Stimulated activated CD4-positive, alpha-beta T cell treated with anti-CD3 and anti-CD28 coated beads, TNF-alpha, amount 100 ng/mL, for 48 hours (primary cell): ENCODE measurements around the gene VASN.
"Not testable (repeated sequence)": the region's sequence is repeated elsewhere in the genome, so short reads cannot be mapped to it uniquely, and the experiment has no call there.

Source experiments
- DNase-seq, 3 donors: peaks; one replicate each; pipeline ENCODE4 v3.0.0-alpha.2; 2020; ENCODE audit warnings: low read depth in 3 of 3

Gene VASN

DNA sequence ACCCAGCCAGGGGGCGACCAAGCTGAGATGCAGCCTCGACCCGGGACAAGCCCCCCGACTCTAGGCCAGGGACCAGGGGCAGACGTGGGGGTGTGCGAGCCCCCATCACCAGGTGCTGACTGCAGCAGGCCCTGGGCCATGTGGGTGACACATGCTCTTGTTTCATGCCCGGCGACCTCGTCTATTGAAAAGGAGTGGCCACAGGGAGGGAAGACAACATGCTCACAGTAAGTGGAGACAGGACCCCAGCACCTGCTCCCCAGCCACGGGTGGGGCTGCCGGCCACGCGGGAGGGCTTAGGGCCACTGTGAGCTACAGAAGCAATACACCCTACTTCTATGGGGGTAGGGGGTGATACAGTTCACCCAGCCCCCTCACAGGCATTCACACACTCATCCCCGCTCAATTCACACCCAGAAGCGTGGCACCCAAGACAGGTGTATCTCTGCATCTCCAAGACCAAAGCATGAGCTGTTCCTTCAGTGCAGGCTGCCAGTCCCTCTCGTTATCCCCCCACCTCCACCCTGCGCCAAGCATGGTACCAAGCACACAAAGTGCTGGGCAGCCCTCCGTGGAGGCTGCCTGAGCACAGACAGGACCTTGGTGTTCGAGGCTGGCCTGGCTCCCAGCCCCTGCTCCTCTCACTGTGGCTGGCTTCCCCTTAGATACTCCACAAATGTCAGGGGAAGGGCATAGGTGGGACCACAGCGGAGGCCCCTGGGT, 13.6 kb downstream of the VASN start:
- DNase-seq: no peak

DNA sequence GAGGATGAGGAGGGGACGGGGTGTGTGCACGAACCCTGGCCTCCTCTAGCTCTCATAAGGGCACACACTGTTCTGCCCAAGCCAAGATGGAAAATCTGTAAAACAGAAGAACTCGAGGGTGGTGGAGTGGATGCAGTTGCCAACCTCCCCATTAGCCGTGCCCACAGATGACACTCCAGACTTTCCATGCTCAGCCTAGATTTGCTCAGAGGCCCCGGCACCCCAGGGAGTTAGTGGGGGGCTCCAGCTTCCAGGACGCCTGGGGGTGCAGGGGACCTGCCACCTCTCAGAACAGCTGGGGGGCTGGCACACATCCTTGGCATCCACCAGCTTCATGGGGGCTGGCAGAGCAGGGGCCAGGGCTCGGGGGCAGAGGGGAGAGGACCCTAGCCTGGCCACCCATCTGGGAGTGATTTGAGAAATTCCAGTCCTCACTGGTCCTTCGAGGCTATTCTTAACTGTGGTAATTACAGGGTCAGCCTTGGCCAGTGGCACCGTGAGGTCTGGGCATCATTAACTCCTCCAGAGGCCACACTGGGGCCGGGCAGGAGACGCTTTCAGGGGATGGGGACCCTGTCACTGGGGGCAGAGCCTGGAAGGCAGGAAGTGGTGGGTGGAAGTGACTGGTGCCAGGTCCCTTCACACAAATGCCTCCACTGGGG, 14.3 kb downstream of the VASN start:
- DNase-seq: no peak

DNA sequence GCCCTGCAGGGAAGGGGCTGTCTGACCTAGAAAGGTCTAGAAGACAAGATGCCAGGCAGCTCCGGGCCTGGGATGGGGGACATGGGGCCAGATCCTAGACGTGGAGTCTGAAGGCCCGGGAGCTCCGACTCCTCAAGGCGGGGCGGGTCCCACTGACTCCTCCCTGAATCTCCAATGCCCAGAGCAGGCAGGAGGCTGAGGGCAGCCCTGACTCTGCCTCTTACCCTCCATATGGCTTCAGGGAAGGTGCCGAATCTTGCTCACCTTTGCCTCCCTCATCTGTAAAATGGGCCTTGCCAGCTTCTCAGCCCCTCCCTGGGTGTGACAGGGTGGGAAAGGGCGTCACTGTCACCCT, 14.8 kb downstream of the VASN start:
- DNase-seq: no peak

DNA sequence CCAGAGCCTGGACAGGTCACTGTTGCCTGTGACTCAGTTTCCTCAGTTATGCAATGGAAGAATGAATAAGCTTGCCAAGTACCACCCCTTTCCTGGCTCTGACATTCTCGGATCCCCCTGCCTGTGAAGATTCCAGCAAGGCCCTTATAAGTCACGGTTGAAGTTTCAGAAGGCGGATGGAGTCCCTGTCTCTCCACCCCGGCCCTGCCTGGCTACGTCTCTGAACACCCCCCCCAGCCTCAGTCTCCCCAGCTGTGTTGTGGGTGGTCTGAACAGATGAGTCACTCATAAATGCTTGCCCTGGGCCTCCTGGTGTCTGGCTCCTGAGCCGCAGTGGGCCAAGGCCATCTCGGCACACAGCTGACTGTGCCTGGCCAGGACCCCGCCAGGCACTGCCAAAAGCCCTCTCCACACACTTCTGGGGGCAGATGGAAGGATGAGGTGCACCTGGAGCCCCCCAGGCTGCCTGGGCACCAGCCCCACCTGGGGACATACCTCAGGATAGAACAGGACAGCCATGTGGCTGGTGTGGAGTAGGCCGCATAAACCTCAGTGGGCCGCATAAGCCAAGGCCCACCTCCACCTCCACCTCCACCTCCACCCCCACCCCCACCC, 15.4 kb downstream of the VASN start:
- DNase-seq: no peak

DNA sequence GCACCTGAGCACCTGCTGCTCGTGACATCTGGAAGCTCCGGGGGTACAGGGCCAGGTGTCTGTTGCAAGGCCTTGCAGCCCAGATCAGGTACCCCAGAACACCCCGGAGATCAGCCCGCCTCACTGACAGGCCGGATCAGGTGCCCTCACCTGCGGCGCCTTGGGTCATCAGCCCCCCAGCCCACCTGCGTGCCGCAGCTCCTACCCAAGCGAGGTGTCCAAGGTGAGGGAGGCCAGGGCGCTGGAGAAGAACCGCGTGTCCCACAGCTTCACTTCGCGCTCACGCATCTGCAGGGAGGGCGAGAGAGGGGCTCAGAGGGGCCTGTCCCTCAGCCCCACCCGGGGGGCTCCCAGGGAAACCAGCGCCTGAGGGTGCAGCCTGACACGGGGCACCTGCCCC, 16.1 kb downstream of the VASN start:
- no peak for DNase-seq

DNA sequence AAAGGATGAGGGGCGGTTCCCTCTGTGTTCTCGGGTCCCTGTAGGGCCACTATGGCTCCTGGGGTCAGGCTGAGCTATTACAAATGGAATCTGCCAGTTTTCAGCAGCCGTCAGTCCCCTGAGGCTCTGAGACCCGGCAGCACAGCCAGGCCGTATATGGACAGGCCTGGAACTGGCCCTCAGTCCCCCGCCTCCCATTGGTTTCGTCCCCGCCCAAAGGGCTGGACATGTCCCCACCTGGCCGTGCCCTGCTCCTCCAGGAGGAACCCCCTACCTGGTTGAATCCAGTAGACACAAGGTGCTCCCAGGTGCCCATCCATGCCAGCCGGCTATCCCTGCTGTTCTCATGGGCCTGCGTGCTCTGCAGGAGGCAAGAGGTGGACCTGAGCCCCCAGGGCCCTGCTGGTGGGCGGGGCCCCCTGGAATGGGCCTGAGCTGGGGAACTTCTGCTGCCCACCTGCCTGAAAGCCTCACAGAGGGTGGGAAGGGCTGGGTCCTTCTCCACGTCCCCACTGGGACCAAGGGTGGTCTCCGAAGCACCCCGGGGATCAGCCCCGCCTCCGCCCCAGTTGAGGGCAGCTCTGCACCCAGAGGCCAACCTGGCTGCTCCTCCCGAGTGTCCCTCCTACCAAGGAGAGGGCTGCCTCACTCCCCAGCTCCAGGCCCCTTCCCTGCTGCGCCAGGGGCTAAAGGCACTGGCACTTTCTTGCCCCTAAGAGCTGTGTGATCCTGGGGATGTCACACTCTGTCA, 16.8 kb downstream of the VASN start:
- no peak for DNase-seq

DNA sequence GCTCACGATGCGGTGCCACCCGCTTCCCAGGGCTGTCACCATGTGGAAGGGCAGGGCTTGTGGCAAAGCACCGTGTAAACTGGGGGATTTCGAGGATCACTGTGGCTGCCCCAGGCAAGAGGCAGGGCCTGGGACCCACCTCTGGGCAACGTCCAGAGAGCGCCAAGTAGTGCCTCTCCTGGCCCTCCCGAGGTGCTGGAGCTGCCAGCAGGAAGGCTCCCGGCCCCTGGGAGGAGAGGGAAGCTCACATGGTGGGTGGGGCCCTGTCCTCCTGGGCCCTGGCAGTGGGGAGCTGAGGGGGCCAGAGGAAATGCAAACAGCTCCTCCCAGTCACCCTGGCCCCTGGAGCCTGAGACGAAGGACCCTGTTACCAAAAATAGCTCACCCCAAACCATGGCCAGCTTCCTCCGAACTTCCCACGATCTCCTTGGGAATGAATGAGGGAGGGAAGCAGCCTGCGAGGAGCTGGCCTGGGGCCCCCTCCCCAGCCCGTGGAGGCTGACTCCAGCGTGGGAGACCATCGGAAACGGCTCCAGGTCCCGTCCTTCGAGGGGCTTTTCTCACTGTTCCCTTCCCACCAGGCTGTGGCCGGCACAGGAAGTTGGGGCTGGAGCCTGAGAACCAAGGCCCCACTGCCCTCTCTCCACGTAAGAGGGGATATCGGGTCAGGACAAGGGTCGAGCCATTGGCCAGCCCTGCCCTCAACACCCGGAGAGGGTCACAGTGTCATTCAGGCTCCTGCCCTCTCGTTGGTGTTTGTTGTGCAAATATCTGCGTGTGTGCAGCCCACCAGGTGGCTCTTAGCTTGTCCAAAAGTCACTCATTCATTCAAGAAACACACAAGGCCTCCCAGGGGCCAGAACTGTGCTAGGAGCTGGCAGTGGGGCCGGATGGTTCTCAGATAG, 17.7 kb downstream of the VASN start:
- no peak for DNase-seq

DNA sequence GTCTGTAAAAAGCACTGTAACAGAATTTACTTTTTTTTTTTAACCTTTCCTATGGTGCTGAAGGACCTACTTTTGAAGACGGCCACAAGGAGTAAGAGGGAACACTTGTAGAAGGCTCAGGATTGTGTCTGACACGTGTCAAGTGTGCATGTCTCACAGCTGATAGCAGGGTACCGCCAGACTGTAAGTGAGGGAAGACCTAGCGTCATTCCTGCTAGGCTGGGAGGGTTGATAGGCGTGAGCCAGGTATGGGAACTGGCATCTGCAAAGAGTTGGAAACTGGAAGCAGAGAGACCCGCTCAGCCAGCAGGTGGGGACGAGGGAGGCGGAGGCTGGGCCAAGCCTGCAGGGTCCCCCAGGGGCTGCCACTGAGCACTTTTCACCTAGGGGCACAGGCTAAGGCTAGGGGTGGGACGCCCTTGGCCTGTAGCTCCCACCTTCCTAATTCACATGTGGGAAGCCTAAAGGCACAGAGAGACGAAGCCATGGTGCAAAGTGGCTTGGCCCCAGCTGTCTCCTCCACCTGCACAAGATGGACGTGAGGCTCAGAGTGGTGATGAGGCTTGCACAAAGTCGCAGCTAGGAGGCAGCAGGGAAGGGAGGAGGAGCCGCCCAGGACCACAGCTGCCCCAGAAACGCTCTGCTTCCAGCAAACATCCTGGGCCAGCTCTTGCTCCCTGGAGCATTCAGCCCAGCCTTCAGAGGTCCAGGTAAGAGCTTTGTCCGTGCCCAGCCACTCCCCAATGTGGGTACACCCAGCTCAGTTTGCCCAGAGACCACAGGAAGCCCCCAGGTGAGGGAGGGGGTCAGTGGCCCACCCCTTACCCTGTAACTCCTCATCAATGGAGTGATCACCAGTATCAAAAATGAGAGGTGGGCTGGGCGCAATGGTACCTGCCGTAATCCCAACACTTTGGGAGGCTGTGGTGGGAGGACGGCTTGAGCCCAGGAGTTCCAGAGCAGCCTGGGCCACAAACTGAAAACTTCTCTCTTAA, 18.9 kb downstream of the VASN start:
- DNase-seq: no peak

DNA sequence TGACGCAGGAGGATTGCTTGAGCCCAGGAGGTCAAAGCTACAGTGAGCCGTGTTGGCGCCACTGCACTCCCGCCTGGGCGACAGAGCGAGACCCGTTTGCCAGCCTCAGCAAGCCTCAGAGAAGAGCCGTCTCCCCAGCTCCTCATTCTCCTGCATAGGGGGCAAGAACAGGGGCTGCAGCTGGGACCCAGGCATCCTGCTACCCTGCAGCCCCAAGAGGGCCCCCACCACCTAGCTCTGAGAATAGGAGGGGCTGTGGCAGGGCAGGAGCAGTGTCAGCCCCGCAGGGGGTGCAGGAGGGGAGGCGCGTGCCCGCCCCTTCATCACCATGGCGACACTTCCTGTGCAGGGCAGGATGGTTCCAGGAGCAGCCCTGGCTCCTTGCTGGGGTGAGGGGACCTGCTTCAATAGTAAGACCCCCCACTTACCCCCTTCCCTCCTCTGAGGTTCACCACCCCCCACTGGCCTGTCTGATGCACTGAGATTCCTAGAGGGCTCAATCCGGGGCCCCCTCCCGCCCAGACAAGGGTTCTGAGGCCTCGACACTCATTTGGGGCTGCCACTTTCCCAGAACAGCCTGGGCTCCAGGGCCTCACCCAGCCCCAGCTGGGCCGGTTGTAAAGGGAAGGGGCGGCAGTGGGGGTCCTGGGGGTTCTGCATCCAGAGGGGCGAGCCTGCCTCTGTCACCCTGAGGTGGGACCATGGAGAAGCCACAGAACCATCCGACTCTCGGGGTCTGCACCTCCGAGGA, 20.2 kb downstream of the VASN start:
- no peak for DNase-seq

DNA sequence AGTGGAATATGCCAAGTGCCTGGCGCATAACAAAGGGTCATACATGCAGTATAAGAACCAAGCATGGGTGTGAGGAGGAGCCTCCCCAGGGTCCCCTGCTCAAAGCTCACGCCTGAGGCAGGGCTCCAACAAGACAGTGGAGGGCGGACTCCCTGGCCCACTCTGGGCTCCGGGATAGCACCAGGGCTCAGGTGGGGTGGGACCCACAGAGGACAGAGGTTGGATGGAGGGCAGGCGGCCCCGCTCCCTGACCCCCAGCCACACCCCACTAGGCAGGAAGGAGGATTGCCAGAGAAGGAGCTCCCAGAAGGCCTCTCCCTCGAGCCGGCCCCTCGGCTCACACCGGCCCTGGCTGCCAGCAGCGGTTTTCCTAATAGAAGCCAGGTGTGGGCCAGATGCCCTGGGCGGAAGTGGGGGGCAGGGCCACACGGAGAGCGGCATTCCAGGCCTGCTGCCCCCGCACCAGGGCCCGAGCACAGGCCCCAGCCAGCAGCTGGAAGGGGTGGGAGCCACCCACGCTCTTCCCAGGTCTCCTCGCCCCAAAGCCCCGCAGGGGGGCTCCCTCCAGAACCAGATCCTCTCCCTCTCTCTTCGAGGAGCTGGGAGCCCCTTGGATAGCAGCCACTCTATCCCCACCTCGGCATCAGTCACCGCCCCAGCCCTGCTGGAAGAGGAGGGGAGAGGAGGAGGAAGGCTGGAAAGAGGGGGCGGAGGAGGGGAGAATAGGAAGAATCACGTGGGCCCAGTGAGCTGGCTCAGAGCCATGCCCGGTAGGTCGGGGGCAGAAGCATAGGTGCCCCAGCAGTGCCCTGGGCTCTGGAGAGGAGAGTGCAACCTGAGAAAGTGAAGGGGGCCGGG, 21.0 kb downstream of the VASN start:
- DNase-seq: no peak

DNA sequence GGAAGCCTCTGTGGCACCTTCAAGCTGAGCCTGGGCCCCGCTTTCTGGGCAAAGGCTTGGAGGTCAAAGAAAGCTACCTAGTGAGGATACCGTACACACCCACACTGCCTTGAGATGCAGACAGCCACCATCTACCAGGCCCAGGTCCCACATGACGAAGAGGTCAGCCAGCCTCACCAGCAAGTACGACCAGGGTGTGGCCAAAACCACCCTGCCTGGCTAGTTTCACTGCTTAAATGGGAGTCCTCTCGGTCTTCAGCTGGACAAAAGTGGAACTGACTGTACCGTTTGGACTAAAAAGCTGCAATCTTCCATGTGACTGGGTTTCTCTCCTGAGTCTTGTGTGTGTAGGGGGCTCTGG, 21.6 kb downstream of the VASN start:
- no peak for DNase-seq

DNA sequence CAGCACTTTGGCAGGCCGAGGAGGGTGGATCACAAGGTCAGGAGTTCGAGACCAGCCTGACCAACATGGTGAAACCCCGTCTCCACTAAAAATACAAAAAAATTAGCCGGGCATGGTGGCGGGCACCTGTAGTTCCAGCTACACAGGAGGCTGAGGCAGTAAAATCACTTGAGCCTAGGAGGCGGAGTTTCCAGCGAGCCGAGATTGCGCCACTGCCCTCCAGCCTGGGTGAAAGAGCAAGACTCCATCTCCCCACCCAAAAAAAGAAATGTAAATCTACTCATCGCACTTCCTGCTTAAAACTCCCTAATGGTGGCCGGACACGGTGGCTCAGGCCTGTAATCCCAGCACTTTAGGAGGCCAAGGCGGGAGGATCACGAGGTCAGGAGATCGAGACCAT, 22.2 kb downstream of the VASN start:
- not testable (repeated sequence) for DNase-seq

DNA sequence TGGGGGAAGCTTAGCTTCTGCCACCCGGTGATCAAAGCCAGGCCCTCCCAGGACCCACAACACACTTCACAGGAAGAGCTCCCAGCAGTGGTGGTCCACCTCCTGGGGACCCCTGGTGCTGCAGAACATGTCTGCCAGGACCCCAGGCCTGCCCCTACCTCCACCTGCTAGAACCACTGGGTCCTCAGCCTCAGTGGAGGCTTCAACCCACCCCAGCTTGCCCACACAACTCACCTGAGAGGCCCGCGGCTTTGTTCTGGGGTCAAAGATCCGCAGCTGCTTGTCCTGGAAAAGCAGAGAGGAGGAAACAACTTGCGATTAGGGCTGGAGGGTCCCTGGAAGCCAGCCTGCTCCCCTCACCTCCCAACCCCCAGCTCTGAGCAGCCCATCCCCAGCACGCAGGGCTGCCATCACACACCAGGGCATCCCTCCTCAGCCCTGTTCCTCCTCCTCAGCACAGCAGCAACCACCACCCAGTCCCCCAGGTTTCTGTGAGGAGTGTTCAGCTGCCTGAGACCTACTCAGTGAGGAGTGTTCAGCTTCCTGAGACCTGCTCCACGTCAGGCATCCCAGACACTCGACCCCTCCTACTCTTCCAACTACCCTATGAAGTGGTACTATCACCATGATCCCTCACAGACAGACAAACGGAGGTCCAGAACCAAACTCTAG, 23.5 kb downstream of the VASN start:
- DNase-seq: no peak

DNA sequence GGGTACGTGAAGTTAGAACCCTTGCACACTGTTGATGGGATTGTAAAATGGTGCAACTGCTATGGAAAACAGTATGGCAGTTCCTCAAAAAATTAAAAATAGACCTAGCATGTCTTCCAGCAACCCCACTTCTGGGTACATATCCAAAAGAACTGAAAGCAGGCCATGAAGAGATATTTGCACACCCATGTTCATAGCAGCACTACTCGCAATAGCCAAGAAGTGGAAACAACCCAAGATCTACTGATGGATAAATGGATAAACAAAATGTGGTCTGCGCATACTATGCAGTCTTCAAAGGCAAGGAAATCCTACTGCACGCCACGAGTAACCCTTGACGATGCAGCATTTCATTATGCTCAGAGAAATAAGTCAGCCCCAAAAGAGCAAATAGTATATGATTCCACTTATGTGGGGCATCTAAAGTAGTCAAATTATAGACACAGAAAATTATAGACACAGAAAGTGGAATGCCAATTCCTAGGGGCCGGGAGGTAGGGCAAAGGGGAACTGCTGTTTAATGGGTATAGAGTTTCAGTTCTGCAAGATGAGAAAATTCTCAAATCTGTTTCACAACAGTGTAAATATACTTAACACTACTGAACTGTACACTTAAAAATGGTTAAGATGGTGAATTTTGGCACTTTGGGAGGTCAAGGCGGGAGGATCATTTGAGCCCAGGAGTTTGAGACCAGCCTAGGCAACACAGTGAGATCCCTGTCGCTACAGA, 27.5 kb downstream of the VASN start:
- DNase-seq: no peak

DNA sequence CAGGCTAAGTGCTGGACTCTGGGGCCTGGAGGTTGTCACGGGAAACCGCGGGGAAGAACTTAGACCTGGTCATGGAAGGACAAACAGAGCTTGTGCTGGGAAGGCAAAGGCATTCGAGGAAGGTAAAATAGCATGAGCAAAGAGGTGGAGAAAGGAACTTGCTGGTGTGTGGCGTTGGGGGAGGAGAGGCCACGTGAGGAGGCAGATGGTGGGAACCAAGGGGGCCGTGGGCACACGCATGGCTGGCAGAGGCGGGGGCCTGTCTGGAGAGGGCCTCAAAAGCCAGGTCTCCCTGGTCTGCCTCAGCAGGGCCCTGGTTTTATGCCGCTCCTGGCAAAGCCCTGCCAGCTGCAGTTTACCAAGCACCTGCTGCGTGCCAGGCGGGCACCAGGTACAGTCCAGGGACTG, 29.4 kb downstream of the VASN start:
- no peak for DNase-seq

DNA sequence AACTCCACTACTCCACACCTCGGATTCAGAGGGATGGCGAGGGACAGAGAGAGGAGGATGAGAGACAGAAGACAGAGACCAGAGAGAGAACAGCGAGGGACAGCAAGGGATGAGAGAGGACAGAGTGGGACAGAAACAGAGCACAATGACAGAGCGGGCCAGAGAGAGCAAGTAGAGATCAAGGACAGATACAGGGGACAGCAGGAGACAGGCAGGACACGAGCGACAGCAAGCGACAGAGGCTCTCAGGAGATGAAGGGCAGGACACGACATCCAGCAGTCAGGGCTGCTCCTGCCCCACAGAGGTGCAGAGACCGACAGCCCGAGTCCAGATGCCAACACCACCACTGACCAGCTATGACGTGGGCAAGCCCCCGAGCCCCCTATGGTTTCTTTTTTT, 29.9 kb downstream of the VASN start:
- DNase-seq: no peak

DNA sequence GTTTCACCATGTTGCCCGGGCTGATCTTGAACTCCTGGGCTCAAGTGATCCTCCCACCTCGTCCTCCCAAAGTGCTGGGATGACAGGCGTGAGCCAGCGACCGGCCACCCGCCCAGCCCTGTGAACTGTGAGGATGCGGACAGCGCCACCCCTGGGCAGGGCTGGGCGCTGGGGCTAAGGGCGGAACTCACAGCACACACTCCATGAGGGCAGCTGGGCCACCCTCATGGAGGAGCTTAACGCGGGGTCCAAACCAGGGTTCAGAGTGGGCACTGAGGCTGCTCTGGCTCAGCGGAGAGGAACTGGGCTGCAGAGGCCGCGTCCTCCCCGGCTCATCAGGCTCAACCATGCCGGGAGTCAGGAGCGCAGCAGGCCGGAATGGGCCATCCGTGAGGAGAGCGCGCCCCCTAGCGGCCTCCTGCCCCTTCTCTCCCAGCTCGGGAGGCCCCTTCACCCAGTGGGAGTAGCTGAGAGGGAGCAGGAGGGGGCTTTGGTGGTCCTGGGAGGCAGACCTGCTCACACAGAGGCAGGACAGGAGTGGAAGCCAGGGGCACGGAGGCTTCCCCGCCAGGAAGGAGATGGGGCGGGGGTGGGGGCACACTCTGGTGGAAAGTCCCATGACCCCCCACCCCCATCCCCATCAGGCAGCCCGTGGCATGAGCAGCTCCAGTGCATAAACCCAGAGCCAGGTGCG, 30.9 kb downstream of the VASN start:
- DNase-seq: peak; percentile 33 to 66 (median 55)
